ENCODE measurements around the gene POLD4. TPM values are rescaled to one million over a fixed set of nuclear protein-coding genes. Genes with fewer than 3 reads are reported as not detected.

The POLD4 gene
- total RNA-seq, 1 donor from 2014 or later: 19.8 TPM

DNA sequence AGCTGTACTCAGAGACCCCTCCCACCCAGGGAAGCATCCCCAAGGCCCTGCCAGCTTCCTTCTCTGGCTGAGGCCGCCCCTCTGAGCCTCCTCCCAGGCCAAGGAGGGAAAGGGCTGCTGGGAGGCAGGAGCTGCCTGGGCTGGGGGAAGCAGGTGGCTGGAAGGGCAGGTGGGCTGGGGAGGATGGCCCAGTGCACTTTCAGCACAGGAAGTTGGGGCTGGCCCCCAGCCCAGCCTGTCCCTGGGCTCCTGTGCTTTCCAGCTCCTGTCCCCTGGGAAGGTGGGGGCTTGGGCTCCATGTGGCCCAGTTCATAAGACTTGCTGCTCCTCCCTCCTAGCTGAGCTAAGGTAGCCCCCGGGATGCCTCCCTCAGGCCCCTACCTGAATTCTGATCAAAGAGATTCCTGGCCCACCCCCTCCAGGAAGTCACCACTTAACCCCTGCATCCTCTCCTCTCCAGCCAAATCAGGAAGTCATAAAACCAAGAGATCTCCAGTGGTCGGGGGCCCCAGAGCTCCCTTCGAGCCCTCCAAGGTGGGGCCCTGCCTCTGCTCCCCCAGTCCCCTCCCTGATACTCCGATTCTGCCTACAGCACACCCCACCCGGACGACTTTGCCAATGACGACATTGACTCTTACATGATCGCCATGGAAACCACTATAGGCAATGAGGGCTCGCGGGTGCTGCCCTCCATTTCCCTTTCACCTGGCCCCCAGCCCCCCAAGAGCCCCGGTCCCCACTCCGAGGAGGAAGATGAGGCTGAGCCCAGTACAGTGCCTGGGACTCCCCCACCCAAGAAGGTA, 43.4 kb upstream of the POLD4 start:
- TF ChIP-seq, protein P1, sequence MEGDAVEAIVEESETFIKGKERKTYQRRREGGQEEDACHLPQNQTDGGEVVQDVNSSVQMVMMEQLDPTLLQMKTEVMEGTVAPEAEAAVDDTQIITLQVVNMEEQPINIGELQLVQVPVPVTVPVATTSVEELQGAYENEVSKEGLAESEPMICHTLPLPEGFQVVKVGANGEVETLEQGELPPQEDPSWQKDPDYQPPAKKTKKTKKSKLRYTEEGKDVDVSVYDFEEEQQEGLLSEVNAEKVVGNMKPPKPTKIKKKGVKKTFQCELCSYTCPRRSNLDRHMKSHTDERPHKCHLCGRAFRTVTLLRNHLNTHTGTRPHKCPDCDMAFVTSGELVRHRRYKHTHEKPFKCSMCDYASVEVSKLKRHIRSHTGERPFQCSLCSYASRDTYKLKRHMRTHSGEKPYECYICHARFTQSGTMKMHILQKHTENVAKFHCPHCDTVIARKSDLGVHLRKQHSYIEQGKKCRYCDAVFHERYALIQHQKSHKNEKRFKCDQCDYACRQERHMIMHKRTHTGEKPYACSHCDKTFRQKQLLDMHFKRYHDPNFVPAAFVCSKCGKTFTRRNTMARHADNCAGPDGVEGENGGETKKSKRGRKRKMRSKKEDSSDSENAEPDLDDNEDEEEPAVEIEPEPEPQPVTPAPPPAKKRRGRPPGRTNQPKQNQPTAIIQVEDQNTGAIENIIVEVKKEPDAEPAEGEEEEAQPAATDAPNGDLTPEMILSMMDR (IDR thresholded peaks at IDR 0.05; ENCODE audit: unreplicated experiment): no peak
- H3K27me3 Mint-ChIP-seq: no peaks in the 10 kb centered on the region
- peaks cover 12% of the 10 kb centered on the region for H3K4me1 Mint-ChIP-seq (ENCODE audit: low read depth)
- peaks cover 7% of the 10 kb centered on the region for H3K36me3 Mint-ChIP-seq (ENCODE audit: insufficient read depth)
- no peak overlapping the region for H3K27ac Mint-ChIP-seq
- H3K9me3 Mint-ChIP-seq (ENCODE audit: low read depth): no peaks in the 10 kb centered on the region
- DNase-seq (ENCODE audit: low spot score, unreplicated experiment): no peak
- no peak overlapping the region for H3K4me3 Mint-ChIP-seq (ENCODE audit: low read depth)

- no peak for DNase-seq (ENCODE audit: low spot score, unreplicated experiment)
- no peak overlapping the region for H3K4me3 Mint-ChIP-seq (ENCODE audit: low read depth)
- no peaks in the 10 kb centered on the region for H3K9me3 Mint-ChIP-seq (ENCODE audit: low read depth)
- peaks cover 14% of the 10 kb centered on the region for H3K4me1 Mint-ChIP-seq (ENCODE audit: low read depth)
- no peaks in the 10 kb centered on the region for H3K27me3 Mint-ChIP-seq
- TF ChIP-seq, protein P1 (IDR thresholded peaks at IDR 0.05; ENCODE audit: unreplicated experiment): no peak
- H3K36me3 Mint-ChIP-seq (ENCODE audit: insufficient read depth): peaks cover 7% of the 10 kb centered on the region
- no peak overlapping the region for H3K27ac Mint-ChIP-seq
These were observed 42.9 kb upstream of the POLD4 start for GRCh38 chr11:67396259-67396581.

DNA sequence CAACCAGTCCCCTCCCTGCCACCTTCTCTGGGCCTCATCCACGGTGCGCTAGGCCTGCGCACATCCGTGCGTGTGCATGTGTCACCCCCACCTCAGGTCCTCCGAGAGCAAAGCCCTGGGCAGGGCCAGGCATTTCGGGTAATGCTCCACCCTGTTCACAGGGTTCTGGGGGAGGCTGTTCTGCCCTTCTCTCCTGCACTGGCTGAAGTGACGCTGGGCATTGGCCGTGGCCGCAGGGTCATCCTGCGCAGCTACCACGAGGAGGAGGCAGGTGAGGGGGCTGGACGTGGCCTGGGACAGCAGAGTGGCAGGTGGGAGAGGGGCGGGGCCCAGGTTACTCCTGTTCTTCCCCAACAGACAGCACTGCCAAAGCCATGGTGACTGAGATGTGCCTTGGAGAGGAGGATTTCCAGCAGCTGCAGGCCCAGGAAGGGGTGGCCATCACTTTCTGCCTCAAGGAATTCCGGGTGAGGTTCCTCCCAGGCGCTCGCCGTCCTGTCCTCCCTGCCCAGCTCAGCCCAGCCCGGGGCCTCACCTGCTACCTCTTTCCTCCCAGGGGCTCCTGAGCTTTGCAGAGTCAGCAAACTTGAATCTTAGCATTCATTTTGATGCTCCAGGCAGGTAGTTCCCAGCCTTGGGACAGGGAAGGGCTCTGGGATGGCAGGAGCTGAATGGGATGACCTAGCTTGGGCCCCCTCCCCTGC, 42.4 kb upstream of the POLD4 start:
- H3K4me1 Mint-ChIP-seq (ENCODE audit: low read depth): peaks cover 16% of the 10 kb centered on the region
- DNase-seq (ENCODE audit: low spot score, unreplicated experiment): no peak
- TF ChIP-seq, protein P1 (IDR thresholded peaks at IDR 0.05; ENCODE audit: unreplicated experiment): no peak
- H3K4me3 Mint-ChIP-seq (ENCODE audit: low read depth): no peak overlapping the region
- H3K9me3 Mint-ChIP-seq (ENCODE audit: low read depth): no peaks in the 10 kb centered on the region
- H3K27ac Mint-ChIP-seq: no peak overlapping the region
- H3K27me3 Mint-ChIP-seq: no peaks in the 10 kb centered on the region
- H3K36me3 Mint-ChIP-seq (ENCODE audit: insufficient read depth): peaks cover 7% of the 10 kb centered on the region

DNA sequence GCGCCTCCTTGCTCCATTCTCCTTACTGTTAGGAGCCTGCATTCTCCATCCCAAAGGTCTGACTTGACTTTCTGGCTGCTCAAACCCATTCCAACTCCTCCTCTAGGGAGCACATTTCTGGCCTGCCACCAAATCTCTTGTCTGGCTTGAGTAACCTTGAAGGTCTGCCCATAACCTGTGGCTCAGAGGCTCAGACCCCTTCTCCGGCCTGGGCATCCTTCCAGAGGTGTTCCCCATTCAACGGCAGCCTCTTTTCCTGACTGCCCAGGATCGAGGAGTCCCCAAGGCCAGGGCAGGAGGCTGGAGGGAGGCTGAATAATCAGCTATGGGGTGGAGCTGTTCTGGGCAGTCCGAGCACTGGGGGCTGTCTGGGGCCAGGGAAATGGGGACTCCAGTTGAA, 40.6 kb upstream of the POLD4 start:
- TF ChIP-seq, protein P1 (IDR thresholded peaks at IDR 0.05; ENCODE audit: unreplicated experiment): no peak
- H3K27ac Mint-ChIP-seq: no peak overlapping the region
- DNase-seq (ENCODE audit: low spot score, unreplicated experiment): no peak
- H3K36me3 Mint-ChIP-seq (ENCODE audit: insufficient read depth): peaks cover 7% of the 10 kb centered on the region
- no peaks in the 10 kb centered on the region for H3K9me3 Mint-ChIP-seq (ENCODE audit: low read depth)
- peaks cover 17% of the 10 kb centered on the region for H3K4me1 Mint-ChIP-seq (ENCODE audit: low read depth)
- H3K4me3 Mint-ChIP-seq (ENCODE audit: low read depth): peak overlapping the region; percentile 42
- no peaks in the 10 kb centered on the region for H3K27me3 Mint-ChIP-seq

DNA sequence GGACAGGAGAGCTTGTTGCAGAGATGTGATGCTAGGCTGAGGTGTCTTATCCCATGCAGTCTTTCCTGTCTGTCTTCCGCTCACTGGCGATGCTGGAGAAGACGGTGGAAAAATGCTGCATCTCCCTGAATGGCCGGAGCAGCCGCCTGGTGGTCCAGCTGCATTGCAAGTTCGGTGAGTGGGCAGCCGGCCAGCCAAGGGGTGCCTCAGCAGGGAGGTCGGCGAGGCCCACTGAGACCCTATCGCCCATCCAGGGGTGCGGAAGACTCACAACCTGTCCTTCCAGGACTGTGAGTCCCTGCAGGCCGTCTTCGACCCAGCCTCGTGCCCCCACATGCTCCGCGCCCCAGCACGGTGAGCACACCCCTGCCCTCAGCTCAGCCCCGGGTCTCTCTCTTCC, 40.1 kb upstream of the POLD4 start:
- H3K27ac Mint-ChIP-seq: no peak overlapping the region

More for the DNA sequence above, 40.1 kb upstream of the POLD4 start:
- H3K36me3 Mint-ChIP-seq (ENCODE audit: insufficient read depth): peaks cover 7% of the 10 kb centered on the region
- TF ChIP-seq, protein P1 (IDR thresholded peaks at IDR 0.05; ENCODE audit: unreplicated experiment): no peak
- H3K9me3 Mint-ChIP-seq (ENCODE audit: low read depth): no peaks in the 10 kb centered on the region
- H3K4me1 Mint-ChIP-seq (ENCODE audit: low read depth): peaks cover 17% of the 10 kb centered on the region
- no peak for DNase-seq (ENCODE audit: low spot score, unreplicated experiment)
- H3K27me3 Mint-ChIP-seq: no peaks in the 10 kb centered on the region
- H3K4me3 Mint-ChIP-seq (ENCODE audit: low read depth): peak overlapping the region; percentile 84

Measured in progenitor cell of endocrine pancreas (in vitro differentiated cells).